Stimulated activated CD4-positive, alpha-beta T cell treated with anti-CD3 and anti-CD28 coated beads, Interleukin-15, amount 100 ng/mL, for 24 hours (primary cell): ENCODE measurements around the gene RASD2.

Experiments
- DNase-seq: peaks from one replicate; pipeline ENCODE4 v3.0.0-alpha.2; 2020

The RASD2 gene

GRCh38 chr22:35542157-35542938 lies 1.7 kb downstream of the RASD2 start:
- DNase-seq, result no peak

DNA sequence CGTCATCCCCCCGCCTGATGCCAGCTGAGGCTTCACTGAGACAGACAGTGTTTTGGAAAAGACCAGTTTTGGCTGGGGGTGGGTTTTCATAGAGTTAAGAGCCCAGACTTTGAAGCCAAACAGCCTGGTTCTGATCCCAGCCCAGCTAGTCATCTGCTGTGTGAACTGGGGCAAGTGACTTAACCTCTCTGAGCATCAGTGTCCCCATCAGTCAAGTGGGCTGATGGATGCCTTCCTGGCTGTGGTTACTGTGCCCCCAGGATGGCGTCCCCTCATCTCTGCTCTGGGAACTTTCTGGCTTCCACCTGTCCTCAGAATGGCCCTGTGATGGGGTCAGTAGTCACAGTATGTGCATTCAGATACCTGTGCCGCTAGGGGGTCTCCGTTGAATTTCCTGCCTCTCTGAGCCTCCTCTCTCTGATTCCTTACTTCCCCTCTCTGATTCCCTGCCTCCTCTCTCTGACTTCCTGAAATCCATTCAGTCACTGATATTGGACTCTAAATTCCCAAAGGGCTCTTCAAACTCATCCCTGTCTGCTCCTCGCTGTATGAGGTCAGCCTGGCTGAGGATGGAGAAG lies 2.4 kb downstream of the RASD2 start:
- DNase-seq, result no peak

DNA sequence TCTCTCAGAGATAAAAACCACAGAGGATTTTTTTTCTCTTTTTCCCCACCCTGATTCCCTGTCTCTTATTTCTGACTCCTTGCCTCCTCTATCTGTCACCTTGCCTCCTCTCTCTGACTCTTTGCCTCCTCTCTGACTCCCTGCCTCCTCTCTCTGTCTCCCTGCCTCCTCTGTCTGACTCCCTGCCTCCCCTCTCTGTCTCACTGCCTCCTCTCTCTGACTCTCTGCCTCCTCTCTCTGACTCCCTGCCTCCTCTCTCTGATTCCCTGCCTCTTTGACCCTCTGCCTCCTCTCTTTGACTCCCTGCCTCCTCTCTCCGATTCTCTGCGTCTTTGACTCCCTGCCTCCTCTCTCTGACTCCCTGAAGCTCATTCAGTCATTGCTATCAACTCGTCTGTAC lies 3.1 kb downstream of the RASD2 start:
- DNase-seq, result no peak

DNA sequence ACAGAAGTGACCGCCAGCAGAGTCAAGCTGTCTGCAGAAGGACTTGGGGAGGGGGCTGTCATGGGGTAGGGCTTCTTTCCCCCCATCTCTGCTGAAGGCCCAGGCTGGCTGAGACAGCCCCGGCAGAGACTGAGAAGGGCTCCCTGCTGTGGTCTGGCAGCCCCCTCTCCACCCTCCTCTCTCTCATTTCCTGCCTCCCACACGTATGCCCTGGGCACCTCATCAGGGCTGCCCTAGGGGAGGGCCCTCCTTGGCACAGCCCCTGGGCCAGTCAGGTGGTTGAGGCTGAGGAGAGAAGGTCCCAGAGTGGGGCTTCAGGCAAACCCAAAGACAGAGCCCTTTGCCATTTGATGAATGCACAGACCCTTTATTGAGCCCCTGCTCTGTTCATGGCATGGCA lies 3.6 kb downstream of the RASD2 start:
- DNase-seq, result no peak

DNA sequence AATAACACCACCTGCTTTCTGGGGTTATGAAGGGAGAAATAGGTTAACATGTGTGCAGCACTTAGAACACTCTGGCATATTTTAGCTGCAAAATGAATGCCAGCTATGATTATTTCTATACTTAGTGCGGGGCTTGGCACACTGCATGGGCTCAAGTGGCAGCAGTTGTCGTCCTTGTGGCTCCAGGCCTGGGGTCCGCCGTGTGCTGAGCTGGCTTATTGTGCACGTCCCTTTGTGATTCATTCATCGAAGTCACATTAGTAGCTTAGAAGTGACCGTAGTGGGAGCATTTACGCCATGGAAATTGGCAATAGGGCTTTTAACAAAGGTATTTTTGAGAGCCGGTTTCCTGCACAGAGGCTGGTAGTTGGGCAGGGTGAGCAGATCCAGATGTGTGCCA lies 4.2 kb downstream of the RASD2 start:
- no peak for DNase-seq

DNA sequence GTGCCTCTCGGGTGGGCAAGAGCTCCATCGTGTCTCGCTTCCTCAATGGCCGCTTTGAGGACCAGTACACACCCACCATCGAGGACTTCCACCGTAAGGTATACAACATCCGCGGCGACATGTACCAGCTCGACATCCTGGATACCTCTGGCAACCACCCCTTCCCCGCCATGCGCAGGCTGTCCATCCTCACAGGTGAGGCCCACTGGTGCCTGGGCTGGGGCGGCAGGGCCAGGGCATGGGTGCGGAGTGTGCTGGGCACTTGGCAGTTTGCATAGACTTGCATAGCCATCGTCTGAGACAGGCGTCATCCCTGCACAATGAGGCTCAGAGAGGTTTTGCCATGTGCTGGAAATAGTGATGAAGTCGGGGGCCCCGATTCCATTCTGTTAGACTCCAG lies 6.3 kb downstream of the RASD2 start:
- no peak for DNase-seq

DNA sequence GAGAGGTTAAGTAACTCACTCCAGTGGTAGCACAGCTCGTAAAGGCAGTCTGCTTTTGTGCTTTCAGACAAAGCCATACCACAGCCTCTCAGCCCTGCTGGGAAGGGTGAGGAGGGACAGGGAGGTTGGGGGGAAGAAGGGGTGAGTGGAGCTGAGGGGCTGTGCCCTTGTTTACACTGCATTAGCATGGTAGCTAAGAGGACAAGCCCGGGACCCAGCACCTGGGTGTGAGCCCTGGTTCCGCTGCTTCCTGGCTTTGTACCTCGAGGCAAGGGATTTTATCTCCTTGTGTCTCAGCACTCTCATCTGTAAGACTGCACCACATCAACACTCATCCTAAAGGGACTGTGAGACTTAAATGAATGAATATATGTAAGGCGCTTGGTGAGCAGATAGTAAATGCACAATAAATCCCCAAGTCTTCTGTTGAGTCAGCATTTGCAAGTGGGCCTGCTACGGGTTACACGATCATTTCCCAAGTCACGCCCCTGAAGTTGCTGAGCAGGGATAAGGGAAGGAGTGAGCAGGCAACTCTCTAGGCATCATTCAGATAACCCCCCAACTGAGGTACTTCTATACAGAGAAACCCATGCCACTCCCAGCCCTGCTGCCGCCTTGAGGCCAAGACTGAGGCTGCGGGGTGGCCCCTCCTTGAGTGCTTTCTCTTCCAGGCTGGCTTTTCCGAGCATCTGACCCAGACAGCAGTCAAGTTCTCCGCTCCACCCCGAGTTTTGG lies 7.5 kb downstream of the RASD2 start:
- no peak for DNase-seq

- no peak for DNase-seq
Measured at GRCh38 chr22:35548722-35549112, 8.1 kb downstream of the RASD2 start.

DNA sequence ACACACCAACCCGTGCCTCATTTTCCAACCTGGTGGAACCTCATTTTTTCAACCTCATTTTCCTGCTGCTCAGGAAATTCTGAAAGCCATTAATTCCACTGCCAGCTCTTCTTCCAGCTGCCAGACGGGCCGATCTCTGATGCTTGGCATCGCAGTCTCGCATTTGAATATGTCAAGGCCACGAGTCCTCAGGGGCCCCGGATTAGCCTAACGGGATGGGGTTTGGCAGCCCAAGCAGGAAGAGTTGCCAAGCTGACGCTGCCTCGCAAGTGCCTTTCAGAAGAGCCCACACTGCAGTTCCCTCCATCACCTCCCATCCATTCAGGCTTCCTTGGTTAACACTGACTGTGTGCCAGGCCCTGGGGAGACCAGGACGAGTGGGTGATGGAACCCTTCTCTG lies 8.7 kb downstream of the RASD2 start:
- no peak for DNase-seq

- DNase-seq, result no peak
Measured at GRCh38 chr22:35551549-35552177, 11.0 kb downstream of the RASD2 start.

- peak; percentile 86 for DNase-seq
Measured at GRCh38 chr22:35552196-35552842, 11.7 kb downstream of the RASD2 start.

- no peak for DNase-seq
Measured at GRCh38 chr22:35552846-35553245, 12.2 kb downstream of the RASD2 start.

- no peak for DNase-seq
Measured at GRCh38 chr22:35553341-35553740, 12.7 kb downstream of the RASD2 start.

DNA sequence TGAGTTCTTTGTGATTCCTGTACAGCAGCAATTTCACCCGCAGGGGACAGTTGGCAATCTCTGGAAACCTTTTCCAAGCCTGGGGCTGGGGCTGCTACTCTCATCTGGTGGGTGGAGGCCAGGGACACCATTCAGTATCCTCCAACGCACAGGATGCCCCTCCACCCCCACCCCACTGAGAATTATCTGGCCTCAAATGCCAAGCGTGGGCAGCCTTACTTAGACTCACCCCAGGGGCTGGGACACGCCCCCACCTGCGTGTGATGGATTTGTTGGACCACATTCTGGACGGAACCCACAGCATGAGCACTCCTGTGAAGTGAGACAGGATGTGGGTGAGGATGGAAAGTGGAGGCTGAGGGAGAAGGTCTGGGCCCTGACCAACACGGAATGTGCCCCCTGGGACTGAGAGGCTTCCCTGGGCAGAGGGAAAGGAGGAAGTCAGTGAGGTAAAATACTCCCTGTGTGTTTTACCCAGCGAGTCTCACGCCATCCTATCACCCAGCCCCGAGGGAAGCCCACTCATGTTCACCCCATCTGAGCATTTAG lies 13.7 kb downstream of the RASD2 start:
- no peak for DNase-seq

GRCh38 chr22:35555483-35555890 lies 14.9 kb downstream of the RASD2 start:
- no peak for DNase-seq

DNA sequence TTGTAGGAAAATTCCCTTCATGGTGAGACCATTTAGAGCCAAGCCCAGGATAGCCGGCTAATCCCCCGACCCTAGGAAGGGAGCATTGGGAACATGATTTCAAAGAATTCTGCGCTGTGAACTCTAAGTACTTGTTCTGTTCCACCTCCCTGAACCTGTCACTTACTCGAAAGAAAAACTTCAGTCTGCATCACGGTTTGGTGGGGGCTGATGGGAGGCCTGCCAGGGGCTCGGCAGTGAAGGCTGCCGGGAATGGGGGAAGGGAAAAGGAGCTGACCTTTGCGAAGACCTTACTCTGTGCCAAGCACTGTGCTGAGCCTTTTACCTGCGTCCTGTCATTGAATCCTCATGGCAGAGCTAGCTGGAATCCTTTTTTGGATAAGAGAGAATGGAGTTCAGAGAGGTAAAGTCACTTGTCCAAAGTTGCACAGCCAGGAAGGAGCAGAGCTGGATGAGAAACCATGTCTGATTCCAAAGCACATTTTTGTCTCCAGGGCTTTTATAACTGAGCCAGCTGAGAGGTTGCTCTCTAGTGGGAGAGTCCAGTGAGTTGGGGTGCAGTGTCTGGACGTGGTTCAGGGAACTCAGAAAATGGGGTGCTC lies 15.4 kb downstream of the RASD2 start:
- DNase-seq, result no peak

DNA sequence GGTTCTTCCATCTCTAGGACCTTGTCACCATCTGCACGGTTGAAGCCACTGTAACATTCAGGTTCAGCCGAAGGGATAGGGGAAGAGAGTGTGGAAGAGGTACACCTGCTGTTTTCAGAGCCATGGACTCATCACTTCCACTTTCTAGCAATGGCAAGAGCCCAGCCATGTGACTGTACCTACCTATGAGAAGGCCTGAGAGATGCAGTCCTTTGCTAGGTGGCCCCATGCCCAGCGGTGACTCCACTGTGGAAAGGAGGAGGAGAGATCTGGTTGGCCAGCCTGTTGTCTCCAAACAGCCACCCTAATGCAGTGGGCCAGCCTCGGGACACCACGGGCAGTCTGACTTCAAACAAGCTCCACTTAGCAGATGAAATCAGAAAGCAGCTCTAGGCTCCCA lies 16.0 kb downstream of the RASD2 start:
- no peak for DNase-seq

GRCh38 chr22:35558031-35558430 lies 17.4 kb downstream of the RASD2 start:
- DNase-seq, result no peak

- DNase-seq, result no peak
Measured at GRCh38 chr22:35558719-35559118, 18.1 kb downstream of the RASD2 start.

GRCh38 chr22:35559354-35560005 lies 18.8 kb downstream of the RASD2 start:
- no peak for DNase-seq

GRCh38 chr22:35560366-35560765 lies 19.7 kb downstream of the RASD2 start:
- no peak for DNase-seq

DNA sequence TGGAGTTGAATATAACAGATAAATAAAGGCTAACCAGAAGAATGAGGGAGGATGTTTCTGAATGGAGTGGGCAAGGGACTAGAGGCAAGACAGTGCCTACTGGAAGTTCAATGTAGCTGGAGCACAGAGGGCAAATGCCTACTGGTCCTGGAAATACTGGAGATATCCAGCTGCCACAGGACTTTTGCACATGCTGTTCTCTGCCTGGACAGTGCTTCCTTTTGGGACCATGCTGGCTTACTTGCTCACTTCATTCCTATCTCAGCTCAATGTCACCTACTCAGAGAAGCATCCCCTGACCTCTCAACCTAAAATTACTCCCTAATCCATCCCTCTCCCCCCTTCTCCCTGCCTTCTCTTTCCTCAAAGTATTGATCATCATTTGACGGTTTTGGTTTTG lies 20.2 kb downstream of the RASD2 start:
- no peak for DNase-seq
